SK-N-MC (cell line): ENCODE measurements around the gene TRIM63.

Experiments used
- EZH2 ChIP-seq: fragments of 200-600 bp; sonication (generic); IDR thresholded peaks from one replicate; pipeline ENCODE4 v1.6.1; 2017; ENCODE audit warnings: antibody characterized with exemption
- FOXP2 ChIP-seq: optimal IDR thresholded peaks from 2 replicates; pipeline ENCODE3; 2011; ENCODE audit warnings: mild to moderate bottlenecking, moderate library complexity; ENCODE audit not compliant: insufficient read depth; ENCODE audit errors: extremely low read length, control extremely low read depth
- POLR2AphosphoS5 ChIP-seq: IDR thresholded peaks from 2 replicates; pipeline ENCODE4 v1.6.1; 2012; ENCODE audit warnings: mild to moderate bottlenecking, low read depth, low read length, borderline replicate concordance

DNA sequence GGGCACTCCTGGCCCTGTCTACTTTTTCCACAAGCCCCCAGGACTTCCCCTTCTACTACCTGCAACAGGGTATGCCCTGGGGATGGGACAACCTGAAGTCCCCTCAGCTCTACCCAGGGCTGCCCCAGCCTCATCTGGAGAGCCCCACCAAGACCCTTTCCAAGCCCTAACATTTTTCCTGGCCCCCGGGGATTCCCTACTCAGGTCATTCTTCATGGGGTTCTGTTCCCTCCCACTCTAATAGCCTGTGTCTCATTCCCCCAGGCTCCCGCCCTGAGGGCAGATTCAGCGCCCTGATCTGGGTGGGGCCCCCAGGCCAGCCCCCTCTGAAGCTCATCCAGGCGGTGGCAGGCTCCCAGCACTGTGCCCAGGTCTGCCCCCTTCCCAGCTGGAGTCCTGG is 36.2 kb downstream of the TRIM63 start:
- TF ChIP-seq EZH2, result no peak
- no peak for TF ChIP-seq POLR2AphosphoS5
- no peak for TF ChIP-seq FOXP2
